Fibroblast of skin of scalp (primary cell): ENCODE data around the gene SERP2. TPM values are rescaled to one million over a fixed set of nuclear protein-coding genes. Genes with fewer than 3 reads are reported as not detected.
A peak's percentile ranks its signal among the peaks of the same experiment; 100 is the strongest.
"Not testable (repeated sequence)": the region's sequence is repeated elsewhere in the genome, so short reads cannot be mapped to it uniquely, and the experiment has no call there.

Experiments used
- DNase-seq: peaks from one replicate; pipeline ENCODE4 v3.0.0-alpha.2; 2013
- polyA plus RNA-seq, 2 experiments: library from polyadenylated mRNA; unstranded; fragments of 120-200 nt; gene quantifications; one replicate each; pipeline ENCODE4 v1.2.1, GENCODE V29; 2013; ENCODE audit not compliant: insufficient read length in 2 of 2

Gene SERP2
- polyA plus RNA-seq (2013, experiment 1 of 2; ENCODE audit: insufficient read length): 1.3 TPM
- 1.7 TPM for polyA plus RNA-seq (2013, experiment 2 of 2; ENCODE audit: insufficient read length)

DNA sequence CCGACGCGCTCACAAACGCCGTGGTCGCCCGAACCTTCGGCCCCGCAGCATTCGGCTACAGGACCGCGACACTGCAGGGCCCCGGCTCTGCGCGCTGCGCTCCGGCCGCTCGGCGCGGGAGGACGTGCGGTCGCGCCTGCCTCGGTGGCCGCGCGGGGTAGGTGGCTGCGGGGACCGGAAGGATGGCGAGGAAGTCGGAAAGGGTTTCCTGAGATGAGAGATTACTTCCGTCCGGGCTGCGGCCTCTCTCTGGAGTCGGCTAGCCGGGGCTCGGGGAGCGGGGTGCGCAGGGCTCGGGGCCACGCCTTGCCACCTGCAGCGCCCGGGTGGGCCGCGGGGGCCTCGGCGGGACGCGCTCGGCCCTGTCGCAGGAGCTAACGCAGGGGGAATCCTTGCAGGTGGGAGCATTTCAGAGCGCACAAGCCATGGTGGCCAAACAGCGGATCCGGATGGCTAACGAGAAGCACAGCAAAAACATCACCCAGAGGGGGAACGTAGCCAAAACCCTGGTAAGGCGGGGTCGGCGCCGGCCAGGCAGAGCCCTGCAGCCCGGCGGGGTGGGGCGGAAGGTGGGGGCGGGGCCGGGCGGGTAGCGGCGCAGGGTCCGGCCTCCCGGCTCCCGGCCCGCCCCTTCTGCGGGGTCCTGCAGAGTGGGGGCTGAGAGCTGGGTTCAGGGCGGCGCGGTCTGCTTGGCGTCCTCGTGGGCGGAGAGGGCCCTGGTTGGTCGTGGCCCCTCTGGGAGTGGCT is at the start of gene SERP2:
SERP2 (plus strand) TSS at position 224 of the 747 bp plus-strand sequence; CDS start at position 426, 202 bp downstream.
- no peak for DNase-seq

DNA sequence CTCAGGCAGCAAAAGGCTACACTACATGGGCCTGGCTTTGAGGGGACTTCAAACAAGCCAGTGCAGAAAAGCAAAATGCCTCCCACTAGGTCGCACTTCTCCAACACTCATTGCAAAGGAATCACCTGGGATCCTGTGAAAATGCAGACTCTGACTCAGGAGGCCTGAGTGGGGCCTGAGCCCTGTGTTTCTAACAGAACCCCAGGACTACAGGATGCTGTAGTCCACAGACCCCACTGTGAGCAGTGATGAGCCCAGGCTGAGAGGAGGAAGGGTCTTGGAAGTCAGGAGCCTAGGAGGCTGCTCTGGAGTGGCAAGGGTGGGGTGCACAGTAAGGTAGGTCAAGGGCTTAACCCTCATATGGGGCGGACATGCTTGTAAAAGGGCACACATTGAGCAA is 46.7 kb upstream of the SERP2 start:
- DNase-seq: no peak

DNA sequence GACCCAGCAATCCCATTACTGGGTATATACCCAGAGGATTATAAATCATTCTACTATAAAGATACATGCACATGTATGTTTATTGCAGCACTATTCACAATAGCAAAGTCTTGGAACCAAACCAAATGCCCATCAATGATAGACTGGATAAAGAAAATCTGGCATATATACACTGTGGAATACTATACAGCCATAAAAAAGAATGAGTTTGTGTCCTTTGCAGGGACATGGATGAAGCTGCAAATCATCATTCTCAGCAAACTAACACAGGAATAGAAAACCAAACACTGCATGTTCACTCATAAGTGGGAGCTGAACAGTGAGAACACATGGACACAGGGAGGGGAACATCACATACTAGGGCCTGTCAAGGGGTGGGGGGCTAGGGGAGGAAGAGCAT is 44.6 kb upstream of the SERP2 start:
- DNase-seq: not testable (repeated sequence)

DNA sequence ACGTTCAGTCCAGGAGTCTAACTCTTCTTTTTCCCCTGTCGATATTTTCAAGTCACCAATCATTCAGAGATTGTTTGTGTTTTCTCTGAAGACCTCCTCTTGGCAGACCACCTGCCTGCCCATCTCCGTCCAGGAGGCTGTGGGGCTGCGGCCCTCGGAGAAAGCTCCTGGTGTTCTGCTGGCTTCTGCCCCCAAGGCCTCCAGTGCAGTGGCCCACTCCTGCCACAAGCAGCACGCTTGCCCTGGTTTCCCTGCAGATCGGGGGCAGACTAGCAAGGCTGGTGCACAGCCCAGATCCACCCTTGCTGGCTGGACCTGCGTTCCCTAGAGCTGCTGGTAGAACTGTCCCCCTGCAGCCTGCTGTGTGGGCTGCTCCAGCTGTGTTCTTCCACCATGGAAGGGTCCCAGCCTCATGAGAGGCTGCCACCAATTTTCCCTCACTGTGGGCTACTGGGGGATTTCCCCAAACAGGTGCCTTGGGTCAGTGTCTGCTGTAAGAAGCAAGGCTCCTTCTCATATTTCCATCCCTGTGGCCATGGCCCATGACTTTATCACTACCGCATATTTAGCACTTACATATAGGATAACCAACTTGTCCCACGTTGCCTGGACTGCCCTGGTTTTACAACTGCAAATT is 43.6 kb upstream of the SERP2 start:
- DNase-seq: no peak

DNA sequence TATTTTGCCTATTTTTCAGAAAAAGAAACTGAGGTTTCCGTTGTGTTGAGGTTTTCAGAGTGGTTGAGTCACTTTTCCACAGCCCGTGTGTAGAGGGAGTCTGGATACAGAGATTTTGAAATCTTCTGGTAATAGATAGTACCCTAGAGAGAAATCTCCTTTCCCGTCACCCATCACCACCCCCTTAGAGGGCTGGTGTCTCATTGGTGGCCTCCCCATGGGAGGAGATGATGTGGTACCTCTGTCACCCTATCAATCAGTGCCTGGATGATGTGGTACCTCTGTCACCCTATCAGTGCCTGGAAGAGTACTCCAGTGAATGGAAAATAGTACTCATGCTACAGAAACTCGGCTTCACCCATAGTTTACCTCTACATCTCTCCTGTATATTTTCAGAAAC is 42.2 kb upstream of the SERP2 start:
- DNase-seq: no peak

DNA sequence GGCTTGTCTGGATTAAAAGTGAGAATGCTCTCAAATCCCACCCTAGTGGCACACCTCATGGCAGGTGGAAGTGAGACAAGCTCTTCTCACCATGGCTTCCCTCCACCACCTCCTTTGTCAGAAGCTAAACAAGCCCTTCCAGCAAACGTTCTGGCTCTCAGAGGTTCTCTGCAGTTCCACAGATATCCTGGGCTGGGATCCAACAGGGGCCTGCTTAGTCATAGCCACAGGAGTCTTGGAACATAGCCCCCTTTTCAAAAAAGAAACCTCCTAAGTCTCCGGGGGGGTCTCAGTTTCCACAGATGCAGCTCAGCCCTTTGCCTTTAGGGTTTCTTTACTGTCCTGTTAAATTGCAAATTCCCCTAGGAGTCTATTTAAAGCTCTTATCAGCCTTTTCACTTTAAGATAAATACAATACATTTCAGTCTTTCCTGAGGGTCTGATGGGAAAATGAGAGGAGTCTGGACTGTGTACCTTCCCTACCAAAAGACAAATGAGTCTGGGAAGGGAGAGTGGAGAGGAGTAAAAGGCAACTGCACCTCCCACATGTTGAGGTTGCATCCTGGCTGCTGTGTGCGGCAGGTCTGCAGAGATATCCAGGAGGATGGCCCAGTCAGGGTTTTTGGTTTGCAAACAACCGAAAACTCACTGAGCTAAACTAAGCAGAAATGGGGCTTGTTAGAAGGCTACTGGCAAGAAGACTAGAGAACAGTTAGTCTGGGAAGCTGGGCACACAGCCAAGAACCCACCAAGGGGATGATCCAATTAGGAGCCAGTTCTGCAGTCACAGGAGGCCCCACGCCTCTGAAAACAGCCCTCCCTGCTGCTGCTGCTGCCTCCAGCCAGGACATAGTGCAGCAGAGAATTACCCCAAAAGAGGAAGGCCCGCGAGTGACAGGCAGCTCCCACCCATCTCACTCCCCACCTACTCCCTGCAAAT is 41.4 kb upstream of the SERP2 start:
- DNase-seq: peak; percentile 95

DNA sequence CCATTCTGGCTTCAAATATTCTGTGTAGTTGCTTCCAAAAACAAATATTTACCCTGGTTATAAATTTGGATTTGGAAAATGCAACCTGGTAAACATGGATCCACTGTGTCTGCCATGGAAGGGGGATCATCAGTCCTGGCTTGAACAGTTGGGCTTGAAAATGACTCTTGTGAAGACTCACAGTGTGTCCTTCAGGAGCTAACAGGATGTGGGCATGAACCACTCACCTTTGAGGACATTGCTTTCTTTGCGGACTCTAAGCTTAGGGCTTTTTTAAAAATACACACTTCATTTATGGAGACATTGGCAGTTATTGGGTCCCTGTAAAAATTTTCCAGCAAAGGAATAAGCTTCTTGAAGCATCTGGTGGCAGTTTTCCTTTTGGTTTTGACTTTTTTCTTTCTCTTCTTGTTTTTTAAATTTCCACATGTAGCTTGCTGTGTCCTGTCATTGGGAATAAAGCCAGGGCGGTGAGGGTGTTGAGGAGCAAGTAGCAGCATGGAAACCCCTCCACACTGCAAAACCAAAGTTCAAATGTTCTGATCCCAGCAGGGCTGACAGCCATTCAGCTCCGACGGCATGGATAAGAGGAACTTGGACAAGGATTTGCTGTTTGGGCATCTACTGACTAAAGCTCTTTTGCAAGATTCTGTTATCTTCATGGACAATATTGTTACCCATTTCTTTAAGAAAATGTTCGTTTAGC is 39.5 kb upstream of the SERP2 start:
- no peak for DNase-seq

DNA sequence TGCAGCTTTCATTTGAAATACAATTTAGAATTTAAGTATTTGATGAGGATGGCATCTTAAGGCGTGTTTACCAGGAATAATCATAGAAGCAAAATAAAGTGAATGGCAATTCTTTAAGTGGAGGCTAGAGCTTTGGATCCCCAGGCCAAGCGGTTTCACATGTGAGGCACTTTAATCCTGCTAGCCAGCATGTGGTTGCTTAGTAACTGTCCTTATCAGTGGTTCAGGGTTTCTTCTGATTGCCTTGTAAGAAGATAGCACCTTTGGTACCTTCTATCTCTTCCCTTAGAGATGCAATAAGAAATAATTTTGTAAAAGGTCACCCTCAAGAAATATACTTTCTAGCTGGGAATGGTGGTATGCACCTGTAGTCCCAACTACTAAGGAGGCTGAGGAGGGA is 38.9 kb upstream of the SERP2 start:
- no peak for DNase-seq

DNA sequence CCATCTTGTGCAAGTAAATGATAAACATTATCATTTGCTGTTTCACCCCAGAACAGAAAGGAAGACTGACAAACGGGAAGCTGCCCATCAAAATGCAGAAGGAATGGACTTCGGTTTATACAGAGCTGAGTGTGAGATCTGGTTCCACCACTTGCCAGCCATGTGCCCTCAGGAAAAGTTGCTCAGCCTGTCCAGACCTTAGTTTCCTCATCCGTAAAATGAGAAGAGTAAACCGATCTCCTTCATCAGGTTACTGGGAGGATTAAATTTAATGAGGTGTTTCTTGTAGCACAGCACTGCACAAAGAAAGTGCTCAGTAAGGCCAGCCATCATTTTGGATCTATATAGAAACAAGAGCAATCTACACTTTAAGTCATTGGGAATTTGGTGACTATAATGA is 36.7 kb upstream of the SERP2 start:
- DNase-seq: no peak

DNA sequence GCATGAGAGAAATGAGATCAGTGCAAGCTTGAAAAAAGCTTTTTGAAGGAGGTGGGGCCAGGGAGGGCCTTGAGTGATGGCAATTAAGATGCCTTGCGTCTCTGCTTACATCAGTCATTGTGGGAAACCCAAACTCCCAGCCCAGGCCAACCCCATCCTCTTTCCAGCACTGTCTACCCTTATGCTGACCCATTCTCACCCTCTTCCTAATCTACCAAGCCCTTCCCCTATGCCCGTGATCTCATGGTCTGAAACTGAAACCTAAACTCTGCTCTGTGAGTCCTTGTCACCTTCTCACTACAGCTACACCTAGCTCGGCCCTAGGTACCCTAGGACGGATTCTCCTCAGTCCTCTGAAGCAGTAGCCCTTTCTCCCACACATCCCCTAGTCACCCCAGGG is 36.0 kb upstream of the SERP2 start:
- no peak for DNase-seq

DNA sequence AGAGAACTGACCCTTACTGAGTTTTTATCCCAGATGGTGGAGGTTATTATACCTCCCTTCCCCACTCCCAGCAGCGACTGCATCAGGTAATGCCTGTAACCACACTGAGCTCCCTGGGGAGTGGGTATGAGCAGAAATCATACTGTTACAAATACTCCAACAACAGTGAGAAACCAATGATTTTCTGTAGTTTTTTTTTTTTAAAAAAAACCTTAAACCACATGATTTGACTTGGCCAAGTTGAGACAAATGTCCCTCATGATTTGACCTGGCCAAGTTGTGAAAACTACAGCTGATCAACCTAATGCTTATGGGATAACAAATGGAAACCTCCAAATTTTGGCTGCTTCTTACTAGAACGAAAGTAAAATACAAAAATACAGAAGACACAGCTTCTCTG is 33.1 kb upstream of the SERP2 start:
- DNase-seq: no peak

DNA sequence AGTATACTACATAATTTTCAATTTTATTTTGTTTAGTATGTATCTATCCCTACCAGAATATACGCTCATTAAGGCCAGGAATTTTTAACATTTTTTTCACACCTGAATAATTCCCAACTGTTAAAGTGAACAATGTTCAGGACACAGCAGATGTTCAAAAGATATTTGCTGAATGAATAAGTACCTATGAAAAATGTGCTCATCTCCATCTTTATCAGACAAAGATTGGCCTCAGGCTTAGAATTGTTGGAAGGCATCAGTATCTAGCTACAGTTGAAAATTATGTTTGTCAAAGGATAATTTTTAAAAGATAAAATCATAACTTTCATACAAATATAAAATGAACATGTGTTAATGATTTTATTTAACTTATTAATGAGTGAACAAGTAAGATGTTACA is 30.9 kb upstream of the SERP2 start:
- DNase-seq: no peak

DNA sequence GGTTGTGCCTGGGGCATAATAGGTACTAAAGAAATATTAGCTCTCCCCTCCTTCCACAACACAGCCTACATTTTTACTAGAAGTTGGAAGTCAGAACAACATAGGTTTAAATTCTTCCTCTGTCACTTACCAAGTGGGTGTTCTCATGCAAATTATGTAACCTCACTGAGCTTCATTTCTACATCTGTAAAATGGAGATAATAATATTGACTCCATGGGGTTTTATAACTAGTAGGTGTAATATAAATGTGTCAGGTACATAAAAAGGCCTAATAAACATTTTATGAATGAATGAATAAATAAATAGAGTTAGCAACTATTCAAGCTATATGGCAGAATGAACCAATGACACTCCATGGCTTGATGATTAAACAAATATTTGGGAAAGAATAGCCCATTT is 27.1 kb upstream of the SERP2 start:
- DNase-seq: no peak

DNA sequence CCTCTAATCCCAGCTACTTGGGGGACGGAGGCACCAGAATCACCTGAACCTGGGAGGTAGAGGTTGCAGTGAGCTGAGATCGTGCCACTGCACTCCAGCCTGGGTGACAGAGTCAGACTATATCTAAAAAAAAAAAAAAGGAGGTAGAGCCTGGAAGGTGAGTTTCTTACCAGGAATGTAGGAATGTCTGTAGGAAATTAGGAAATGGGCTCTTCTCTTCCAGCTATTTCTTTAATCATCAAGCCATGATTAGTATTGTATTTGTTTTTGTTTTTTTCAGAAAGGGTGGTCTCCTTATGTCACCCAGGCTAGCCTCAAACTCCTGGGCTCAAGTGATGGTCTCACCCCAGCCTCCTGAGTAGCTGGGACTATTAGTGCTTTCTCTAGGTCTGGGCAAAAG is 26.3 kb upstream of the SERP2 start:
- no peak for DNase-seq

DNA sequence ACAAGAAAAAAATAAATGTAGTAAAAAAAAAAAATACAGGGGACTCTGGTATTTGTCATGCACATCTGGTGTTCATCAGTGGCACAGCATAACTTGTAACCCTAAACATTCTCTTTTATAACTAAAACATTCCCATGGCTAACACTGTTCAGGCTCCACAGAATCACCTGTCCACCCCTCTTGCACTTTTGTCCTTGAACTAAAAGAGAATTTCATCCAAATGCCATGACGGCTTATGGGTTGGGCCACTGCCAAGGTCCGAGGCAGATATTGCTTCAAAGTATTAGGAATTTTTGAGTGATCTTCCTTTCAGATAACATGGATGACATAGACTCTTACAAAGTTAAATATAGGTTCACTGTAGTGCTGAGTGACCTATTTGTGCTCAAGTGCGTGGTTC is 25.7 kb upstream of the SERP2 start:
- peak; percentile 42 for DNase-seq

DNA sequence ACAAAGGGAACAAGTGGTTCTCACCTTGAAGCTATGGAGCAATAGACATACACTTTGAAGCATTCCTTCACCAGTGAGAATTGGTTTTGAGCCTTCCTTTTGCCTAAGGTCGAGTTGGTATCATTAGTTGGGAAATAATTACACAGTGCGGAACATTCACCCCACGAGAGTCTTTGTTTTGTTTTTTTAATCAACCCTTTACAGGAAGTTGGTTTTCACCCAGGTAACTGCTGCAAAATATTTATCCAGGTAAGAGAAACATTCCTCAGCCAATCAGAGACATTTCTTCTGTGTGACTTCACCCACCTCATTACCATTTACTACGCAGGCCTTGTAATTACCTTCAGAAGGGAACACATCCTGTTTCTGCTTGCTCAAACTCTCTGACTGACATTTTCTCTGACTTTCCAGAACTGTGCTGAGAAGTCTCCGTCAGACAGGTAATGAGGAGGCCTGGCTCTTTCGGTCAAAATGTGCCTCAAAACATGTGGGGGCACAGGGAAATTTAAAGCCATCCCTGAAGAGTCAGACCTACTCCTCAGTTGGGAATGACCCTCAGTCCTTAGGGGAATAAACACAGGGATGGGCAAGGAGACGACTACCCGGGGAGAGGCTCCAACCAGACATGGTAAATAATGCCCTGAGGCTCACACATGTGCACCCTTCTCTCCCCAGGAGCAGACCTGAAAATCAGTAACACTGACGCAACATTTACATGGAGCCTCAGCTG is 22.7 kb upstream of the SERP2 start:
- no peak for DNase-seq

DNA sequence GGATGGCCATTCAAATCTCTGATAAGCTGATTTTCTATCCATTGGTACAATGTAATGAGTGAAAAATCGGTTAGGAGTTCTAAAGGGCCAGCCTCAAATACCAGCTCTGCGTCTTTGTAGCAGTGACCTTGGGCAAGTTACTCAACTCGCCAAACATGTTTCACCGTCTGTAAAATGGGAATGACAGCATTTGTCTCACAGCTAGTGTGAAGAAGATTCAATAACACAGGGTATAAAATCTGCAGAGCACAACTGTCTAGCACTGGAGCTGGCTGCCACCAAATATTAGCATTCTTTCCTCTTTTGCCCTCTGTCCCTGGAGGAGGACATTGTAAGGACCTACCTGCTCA is 22.1 kb upstream of the SERP2 start:
- DNase-seq: no peak

DNA sequence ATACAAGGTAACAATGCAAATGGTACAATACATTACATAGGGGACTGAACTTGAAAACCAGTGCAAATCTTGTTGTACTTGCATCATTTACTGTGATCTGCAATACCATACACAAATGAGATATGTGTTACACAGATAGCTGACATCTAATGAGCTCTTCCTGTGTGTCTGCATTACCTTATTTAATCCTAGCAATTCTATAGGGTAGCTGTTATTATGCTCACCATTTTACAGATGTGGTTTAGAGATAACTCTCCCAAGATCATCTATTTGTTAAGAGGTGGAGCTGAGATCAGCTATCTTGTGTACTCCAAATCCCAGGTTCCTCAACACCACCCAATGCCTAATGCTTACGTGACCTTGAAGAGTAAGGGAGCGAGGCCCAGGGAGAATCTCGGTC is 21.4 kb upstream of the SERP2 start:
- DNase-seq: no peak

DNA sequence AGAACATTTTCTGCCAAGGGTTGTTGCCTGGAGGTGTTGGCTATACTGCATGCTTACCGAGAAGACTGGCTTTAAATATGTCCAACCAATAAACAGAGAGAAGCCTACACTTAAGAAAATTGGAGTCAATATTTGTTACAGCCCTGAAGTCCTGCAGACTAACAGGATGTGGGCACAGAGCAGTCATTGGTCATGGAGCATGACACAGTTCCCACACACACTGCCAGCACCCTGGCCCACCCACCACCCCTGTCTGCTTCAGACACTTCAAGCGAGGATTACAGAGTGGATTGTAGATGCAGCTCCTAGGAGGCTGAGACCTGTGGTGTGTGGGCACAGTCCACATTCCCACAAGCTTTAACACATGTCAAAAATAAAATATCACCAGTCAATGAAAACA is 21.0 kb upstream of the SERP2 start:
- DNase-seq: no peak

DNA sequence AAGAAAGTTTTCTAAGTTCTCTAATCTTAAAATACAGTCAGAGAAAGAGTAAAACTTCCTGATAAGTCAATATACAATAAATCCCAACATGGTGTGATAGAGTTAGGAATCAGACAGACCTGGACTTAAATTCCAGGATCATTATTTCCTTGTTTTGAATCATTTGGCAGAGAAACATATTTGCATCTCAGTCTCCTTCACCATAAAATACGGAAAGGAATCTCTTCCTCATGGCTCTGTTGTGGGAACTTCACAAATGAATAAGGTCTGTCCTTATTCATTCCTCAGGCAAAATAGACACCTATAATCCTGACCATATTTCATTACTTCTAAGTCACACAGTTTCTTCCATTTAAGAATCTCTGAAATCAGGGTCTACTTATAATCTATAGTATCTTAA is 19.3 kb upstream of the SERP2 start:
- DNase-seq: no peak

DNA sequence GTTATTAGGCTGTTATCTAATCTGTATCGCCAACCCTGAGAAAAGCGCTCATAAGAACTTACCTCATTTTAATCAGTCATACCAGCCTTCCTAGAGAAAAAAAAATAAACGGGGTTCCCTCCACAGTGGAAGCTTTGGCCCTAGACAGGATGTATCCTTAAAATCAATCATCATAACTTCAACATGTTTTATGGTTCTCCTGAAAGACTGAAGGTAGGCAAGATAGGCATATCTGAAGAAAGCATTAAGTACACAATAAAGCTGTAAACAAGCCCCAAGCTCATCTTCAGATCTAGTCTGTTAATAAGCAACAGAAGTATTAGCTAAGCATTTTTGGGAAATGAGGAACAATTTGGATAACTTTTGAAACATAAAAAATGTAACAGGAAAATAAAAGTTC is 18.7 kb upstream of the SERP2 start:
- no peak for DNase-seq

DNA sequence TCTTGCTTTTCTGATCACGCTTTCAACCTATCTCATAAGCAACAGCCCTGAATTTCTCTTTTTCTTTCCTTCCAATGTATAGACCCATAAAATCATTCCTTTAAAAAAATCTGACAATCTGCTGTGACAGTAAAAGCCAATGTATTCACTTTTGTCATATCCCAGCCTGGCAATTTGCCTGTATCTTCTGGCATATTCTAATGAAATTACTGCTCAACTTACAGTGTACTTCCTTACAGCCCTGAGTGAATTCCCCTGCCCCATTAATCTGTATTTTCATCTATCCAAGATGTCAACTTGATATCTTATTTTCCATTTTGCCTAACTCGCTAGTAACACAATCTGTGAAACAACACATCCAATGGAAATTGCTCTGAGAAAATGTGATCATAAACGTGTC is 18.0 kb upstream of the SERP2 start:
- DNase-seq: no peak
